ENCODE data around the gene TGFBR1. TPM values are rescaled to one million over a fixed set of nuclear protein-coding genes. Genes with fewer than 3 reads are reported as not detected.
A peak's percentile ranks its signal among the peaks of the same experiment; 100 is the strongest.

The TGFBR1 gene
- total RNA-seq, 2 donors from 2014 or later, result 62.7 to 105 TPM

DNA sequence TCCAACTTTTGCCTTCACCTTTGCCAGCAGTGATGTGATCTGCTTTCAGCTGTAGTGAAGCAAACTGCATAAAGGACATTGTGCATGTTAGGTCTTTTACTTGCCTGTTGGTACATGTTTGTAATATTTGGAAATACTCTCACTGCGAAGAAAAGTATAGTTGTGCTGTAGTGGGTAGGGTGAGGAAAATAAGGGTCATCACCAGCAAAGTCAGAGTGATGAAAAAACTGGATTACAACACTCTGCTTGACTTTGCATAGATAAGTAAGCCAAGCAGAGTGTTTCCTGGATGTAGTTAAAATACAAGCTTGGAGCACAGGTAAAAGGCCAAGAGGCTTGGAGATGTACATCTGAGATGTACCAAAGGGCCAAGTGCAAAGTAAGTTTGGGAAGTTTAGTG is 16.7 kb downstream of the TGFBR1 start:
- H3K4me3 Mint-ChIP-seq, result peak overlapping the region; percentile 90
- ATAC-seq, result peak; percentile 25 to 60
- no peak for DNase-seq (ENCODE audit: low spot score)
- peaks cover 19% of the 10 kb centered on the region for H3K36me3 Mint-ChIP-seq
- no peaks in the 10 kb centered on the region for H3K27me3 Mint-ChIP-seq
- H3K27ac Mint-ChIP-seq, result peak overlapping the region; percentile 81 to 84
- H3K4me1 Mint-ChIP-seq (ENCODE audit: low read depth in 2 of 2), result peaks cover 64 to 82% of the 10 kb centered on the region in 2 donors
- H3K9me3 Mint-ChIP-seq, result no peaks in the 10 kb centered on the region

DNA sequence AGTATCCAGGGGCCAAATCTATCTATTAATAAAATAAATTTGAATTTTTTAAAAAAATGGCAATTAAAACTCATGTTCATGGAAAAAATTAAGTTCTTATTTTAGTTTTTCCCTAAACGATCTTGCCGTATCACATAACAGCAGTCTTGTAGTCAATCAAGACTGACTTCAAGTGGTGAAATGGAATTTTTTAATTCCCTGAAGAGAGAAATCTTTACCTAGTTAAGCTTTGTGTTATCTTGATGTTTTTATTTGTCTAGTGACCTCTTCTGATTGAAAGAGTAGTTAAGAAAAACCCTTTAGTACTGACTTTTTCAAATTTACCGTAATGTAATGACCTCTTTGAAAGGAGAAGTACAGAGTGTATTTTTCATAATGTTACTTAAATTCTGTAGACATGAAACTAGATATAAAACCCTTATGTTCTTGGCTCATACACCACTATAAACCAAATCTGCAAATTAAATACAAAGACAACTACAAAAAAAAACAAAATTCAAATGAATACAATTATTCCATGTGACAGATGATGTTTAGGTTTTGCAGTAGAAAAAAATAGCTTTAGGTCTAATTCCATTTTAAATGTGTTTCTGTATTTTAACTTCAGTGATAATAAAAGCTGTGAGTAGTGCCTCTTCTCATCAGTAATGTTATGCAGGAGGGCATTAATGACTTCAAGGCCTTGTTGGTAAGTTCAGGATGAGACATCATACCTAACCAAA is 19.8 kb downstream of the TGFBR1 start:
- no peaks in the 10 kb centered on the region for H3K27me3 Mint-ChIP-seq
- DNase-seq (ENCODE audit: low spot score) (no peak), ATAC-seq (no peak)
- H3K36me3 Mint-ChIP-seq, result peaks cover 19% of the 10 kb centered on the region
- peaks cover 71 to 88% of the 10 kb centered on the region in 2 donors for H3K4me1 Mint-ChIP-seq (ENCODE audit: low read depth in 2 of 2)
- no peaks in the 10 kb centered on the region for H3K9me3 Mint-ChIP-seq
- H3K27ac Mint-ChIP-seq, result peak overlapping the region; percentile 45 to 62
- no peak overlapping the region for H3K4me3 Mint-ChIP-seq

DNA sequence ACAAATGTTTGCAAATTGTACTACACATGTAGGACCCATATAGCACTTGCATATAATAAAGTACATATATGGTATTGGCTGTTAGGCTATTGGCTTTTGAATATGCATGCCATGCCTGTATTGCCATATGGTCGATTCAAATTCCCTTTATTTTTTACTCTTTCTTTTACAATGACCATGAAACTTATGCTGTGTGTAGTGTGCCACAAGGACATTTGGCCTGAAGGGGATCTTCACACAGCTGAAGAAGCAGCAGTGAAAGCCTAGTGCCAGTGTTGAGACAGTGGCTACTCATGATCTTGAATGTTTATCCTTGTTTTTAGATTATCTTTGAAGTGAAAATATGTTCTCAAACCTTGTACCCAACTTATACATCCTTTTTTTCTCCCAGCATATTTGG is 20.5 kb downstream of the TGFBR1 start:
- ATAC-seq (no peak), DNase-seq (ENCODE audit: low spot score) (no peak)
- Mint-ChIP-seq H3K36me3 (peaks cover 19% of the 10 kb centered on the region), H3K4me1 (ENCODE audit: low read depth in 2 of 2) (peaks cover 74 to 87% of the 10 kb centered on the region in 2 donors), H3K4me3 (no peak overlapping the region), H3K27ac (peak overlapping the region; percentile 20 to 61), H3K27me3 (no peaks in the 10 kb centered on the region), H3K9me3 (no peaks in the 10 kb centered on the region)

DNA sequence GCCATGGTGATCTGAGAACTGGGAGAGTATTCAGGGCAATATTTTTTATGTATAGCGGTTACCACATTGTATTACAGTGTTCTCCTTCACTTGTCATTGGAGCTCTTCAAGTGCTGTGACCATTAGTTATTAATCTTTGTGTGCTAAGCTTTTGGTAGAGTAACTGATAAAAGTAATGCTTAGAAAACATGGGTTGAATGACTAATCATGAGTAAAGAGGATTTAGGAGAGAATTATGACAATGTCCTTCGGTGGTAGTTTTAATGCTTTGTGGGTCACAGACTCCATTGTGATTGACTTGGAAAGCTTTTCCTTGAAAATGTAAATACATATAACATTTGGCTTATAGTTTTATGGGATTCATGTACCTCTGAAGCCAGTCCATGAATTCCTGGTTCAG is 21.4 kb downstream of the TGFBR1 start:
- ATAC-seq, result no peak
- DNase-seq (ENCODE audit: low spot score), result no peak
- H3K27ac Mint-ChIP-seq, result peak overlapping the region; percentile 20 to 61
- H3K27me3 Mint-ChIP-seq, result no peaks in the 10 kb centered on the region
- H3K9me3 Mint-ChIP-seq, result no peaks in the 10 kb centered on the region
- no peak overlapping the region for H3K4me3 Mint-ChIP-seq
- H3K36me3 Mint-ChIP-seq, result peaks cover 26% of the 10 kb centered on the region
- H3K4me1 Mint-ChIP-seq (ENCODE audit: low read depth in 2 of 2), result peaks cover 73 to 87% of the 10 kb centered on the region in 2 donors

DNA sequence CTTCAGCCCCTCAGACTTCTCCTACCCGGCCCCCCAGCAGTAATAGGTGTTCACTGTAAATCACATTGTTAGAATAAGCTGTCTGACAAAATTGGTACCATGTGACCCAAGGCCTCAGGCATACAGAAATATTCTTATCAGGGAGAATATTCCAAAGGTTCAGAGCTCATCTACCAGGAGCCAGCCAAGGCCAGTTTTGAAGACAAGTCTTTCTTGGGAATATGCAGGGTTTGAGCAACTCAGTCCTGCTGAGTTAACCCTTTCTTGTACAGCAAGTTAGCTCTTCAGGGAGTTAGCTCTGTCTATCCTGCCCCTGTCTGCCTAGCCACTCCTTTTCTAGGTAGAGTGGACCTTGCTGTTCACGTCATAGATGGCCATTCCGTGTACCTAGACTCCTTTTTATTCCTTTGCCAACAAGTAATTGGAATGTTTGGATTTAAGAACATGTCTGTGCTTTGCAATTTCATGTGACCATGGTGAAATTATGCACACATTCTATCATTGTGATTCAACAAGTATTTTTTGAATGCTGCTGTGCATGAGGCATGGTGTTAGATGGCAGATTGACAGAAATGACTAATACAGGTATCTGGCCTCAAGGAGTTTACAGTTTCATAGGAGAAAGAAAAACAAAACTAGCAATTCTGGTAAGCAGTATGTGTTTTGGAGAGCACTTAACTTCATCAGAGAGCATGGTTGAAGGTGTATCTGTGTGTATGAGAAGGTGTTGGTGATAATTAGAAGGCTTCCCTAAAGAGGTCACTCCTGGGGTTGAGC is 22.6 kb downstream of the TGFBR1 start:
- Mint-ChIP-seq H3K4me3 (peak overlapping the region; percentile 43), H3K9me3 (no peaks in the 10 kb centered on the region), H3K27ac (peak overlapping the region; percentile 59 to 61), H3K4me1 (ENCODE audit: low read depth in 2 of 2) (peaks cover 72 to 83% of the 10 kb centered on the region in 2 donors), H3K27me3 (no peaks in the 10 kb centered on the region), H3K36me3 (peaks cover 27% of the 10 kb centered on the region)
- ATAC-seq (peak; percentile 59 to 79), DNase-seq (ENCODE audit: low spot score) (no peak)

DNA sequence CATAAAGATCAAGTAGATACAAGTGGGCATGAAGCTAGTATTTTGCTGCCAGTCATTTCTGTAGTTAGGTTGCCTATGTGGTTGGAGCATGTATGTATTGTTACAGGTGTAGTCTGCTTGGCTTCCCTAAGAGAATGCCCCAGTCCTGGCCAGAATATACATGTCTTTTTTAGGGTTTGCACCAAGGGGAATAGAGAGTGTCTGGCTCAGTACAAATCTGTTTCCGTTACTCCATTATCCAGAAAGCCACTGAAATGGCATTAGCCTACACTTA is 23.2 kb downstream of the TGFBR1 start:
- ATAC-seq, result peak in 1 of 2 donors; percentile 57
- peak overlapping the region; percentile 26 to 59 for H3K27ac Mint-ChIP-seq
- H3K4me1 Mint-ChIP-seq (ENCODE audit: low read depth in 2 of 2), result peaks cover 72 to 80% of the 10 kb centered on the region in 2 donors
- H3K27me3 Mint-ChIP-seq, result no peaks in the 10 kb centered on the region
- no peak for DNase-seq (ENCODE audit: low spot score)
- peak overlapping the region; percentile 43 for H3K4me3 Mint-ChIP-seq
- H3K36me3 Mint-ChIP-seq, result peaks cover 27% of the 10 kb centered on the region
- H3K9me3 Mint-ChIP-seq, result no peaks in the 10 kb centered on the region

DNA sequence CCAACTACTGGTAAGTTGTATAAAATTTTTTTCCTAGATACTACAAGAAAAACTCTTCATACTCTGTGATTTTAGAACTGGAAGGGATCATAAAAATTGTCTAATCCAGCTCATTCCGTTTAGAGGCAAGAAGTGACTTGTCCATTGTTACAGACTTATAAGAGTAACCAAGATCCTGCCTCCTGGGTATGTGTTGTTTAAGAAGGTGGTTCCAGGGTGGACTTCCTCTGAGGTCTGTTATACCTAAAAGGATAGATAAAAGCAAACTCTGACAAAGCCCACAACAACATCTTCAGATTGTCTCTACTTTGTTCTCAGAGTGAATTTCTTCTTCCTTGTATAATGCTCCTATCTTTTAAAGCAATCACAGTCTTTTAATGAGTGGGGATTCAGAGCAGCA is 24.2 kb downstream of the TGFBR1 start:
- Mint-ChIP-seq H3K4me1 (ENCODE audit: low read depth in 2 of 2) (peaks cover 70 to 75% of the 10 kb centered on the region in 2 donors), H3K9me3 (no peaks in the 10 kb centered on the region), H3K4me3 (peak overlapping the region; percentile 12), H3K27ac (peak overlapping the region; percentile 53 to 64), H3K27me3 (no peaks in the 10 kb centered on the region), H3K36me3 (peaks cover 26% of the 10 kb centered on the region)
- ATAC-seq, result no peak
- DNase-seq (ENCODE audit: low spot score), result no peak

DNA sequence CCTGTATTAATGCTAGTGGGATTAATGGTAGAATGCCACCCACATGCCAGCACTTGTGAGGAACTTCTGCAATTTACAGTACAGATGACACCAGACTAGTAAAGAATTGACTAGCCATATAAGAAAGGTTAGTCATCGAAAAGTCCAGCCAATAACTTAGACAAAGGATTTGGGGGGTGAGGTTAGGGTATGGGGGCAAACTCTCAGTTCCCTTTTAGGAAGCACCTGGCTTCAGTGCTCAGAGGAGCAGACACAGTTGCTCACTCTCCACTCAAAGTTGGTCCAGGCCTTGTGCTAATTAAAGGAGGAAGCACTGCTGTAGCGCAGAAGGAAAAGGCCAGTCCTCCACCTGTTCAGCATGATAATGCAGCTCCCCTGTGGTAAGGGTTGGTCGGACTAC is 25.2 kb downstream of the TGFBR1 start:
- Mint-ChIP-seq H3K36me3 (peaks cover 19% of the 10 kb centered on the region), H3K4me3 (no peak overlapping the region), H3K27ac (peak overlapping the region; percentile 7 to 64), H3K4me1 (ENCODE audit: low read depth in 2 of 2) (peaks cover 71 to 75% of the 10 kb centered on the region in 2 donors), H3K27me3 (no peaks in the 10 kb centered on the region), H3K9me3 (no peaks in the 10 kb centered on the region)
- DNase-seq (ENCODE audit: low spot score) (no peak), ATAC-seq (peak in 1 of 2 donors; percentile 41)

DNA sequence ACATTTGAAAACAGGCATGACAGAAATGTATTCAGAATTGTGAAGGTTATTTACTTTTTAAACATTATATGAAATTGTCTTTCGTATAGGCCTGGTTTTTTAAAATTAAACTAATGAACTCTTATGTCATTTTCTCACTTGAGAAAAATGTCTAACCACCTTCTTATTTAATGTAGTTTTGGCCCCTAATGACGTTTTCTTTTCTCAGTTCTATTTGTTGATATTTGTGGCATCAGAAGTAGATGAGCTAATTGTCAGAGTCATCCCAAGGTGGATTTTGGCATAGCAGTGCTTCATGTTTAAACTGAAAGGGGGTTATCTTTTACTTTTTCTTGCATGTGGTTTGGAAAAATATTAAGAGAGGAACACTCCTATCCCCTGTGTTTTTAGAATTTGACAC is 28.2 kb downstream of the TGFBR1 start:
- no peaks in the 10 kb centered on the region for H3K27me3 Mint-ChIP-seq
- ATAC-seq, result no peak
- H3K4me1 Mint-ChIP-seq (ENCODE audit: low read depth in 2 of 2), result peaks cover 62 to 71% of the 10 kb centered on the region in 2 donors
- no peak overlapping the region for H3K27ac Mint-ChIP-seq
- H3K36me3 Mint-ChIP-seq, result peaks cover 22% of the 10 kb centered on the region
- H3K4me3 Mint-ChIP-seq, result no peak overlapping the region
- DNase-seq (ENCODE audit: low spot score), result no peak
- H3K9me3 Mint-ChIP-seq, result no peaks in the 10 kb centered on the region

DNA sequence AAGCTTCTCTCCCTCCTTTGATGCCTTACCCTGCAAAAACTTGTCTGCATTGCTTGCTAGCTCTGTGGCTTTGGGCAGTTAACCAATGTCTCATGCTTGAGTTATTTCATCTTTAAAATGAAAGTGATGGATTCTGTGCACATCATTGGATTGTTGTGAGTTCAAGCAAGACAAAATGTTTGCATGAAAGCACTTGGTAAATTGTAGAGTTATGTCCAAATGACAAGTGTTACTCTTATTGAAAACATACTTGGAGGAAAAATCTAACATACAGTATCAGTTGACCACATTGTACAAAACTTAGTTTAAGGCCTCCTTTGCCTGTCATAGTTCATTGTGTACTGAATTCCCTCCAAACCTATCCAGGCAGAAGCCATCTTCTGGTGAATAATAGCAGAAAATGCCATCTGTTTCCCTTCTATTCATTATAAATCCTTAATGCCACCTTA is 30.0 kb downstream of the TGFBR1 start:
- H3K9me3 Mint-ChIP-seq, result no peaks in the 10 kb centered on the region
- H3K36me3 Mint-ChIP-seq, result peaks cover 26% of the 10 kb centered on the region
- no peaks in the 10 kb centered on the region for H3K27me3 Mint-ChIP-seq
- H3K4me1 Mint-ChIP-seq (ENCODE audit: low read depth in 2 of 2), result peaks cover 53 to 64% of the 10 kb centered on the region in 2 donors
- DNase-seq (ENCODE audit: low spot score) (no peak), ATAC-seq (peak in 1 of 2 donors; percentile 48)
- H3K27ac Mint-ChIP-seq, result peak overlapping the region; percentile 61 to 65
- peak overlapping the region; percentile 61 for H3K4me3 Mint-ChIP-seq

DNA sequence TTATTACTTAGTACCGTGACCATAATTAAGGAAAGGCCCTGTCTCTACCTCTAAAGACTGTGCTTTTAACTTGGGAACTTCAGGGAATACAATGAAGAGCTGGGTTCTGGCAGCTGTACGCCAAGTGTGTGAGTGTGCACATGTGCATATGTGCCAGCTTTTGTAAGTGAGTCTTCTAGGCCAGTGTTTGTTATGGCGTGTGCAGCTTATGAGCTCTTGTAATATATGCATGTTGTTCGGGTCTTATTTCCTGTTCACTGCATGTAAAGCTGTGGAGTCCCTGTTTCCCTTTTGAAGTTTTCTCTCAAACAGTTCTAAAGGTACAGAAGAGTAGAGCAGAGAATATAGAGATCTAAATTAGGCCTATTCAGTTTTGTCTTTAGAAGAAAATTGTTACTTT is 30.5 kb downstream of the TGFBR1 start:
- no peak for DNase-seq (ENCODE audit: low spot score)
- Mint-ChIP-seq H3K4me3 (peak overlapping the region; percentile 61), H3K4me1 (ENCODE audit: low read depth in 2 of 2) (peaks cover 49 to 64% of the 10 kb centered on the region in 2 donors)

DNA sequence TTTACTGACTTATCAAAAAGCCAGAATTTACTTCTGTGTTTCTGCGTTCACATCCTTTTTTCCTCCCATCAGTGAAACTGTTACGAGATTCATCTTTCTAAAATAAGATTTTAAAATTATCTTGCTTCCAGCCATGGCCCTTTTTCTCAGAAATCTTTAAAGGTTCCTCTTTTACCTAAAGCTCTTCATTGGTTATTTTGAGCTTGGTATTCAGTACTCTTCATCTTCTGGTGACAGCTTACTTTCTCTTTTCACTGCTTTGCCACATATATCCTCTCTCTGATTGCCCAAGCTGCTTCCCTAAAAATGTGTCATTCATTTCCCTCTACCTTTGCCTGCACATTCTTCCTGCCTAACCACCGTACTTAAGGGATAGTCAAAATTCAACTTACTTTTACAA is 32.3 kb downstream of the TGFBR1 start:
- Mint-ChIP-seq H3K27ac (peak overlapping the region; percentile 61 to 65), H3K4me3 (peak overlapping the region; percentile 59), H3K36me3 (peaks cover 32% of the 10 kb centered on the region), H3K4me1 (ENCODE audit: low read depth in 2 of 2) (peaks cover 47 to 64% of the 10 kb centered on the region in 2 donors), H3K9me3 (no peaks in the 10 kb centered on the region), H3K27me3 (no peaks in the 10 kb centered on the region)
- ATAC-seq (no peak), DNase-seq (ENCODE audit: low spot score) (no peak)

More for the DNA sequence above, 30.5 kb downstream of the TGFBR1 start:
- H3K27ac Mint-ChIP-seq, result peak overlapping the region; percentile 61 to 65
- ATAC-seq, result no peak
- no peaks in the 10 kb centered on the region for H3K9me3 Mint-ChIP-seq
- H3K36me3 Mint-ChIP-seq, result peaks cover 29% of the 10 kb centered on the region
- no peaks in the 10 kb centered on the region for H3K27me3 Mint-ChIP-seq

DNA sequence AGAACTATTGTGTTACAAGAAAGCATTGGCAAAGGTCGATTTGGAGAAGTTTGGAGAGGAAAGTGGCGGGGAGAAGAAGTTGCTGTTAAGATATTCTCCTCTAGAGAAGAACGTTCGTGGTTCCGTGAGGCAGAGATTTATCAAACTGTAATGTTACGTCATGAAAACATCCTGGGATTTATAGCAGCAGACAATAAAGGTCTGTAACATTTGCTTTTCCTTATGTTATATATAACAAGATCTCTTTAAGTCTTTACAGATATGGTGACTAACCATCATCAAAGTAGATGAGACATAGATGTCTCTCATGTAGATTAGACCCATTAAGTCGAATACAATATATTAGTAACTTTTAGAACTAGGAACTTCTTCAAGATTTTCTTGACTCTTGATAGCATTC is 33.0 kb downstream of the TGFBR1 start:
- no peak for ATAC-seq
- DNase-seq (ENCODE audit: low spot score), result no peak
- Mint-ChIP-seq H3K4me1 (ENCODE audit: low read depth in 2 of 2) (peaks cover 47 to 62% of the 10 kb centered on the region in 2 donors), H3K4me3 (no peak overlapping the region), H3K27ac (peak overlapping the region; percentile 61 to 65), H3K36me3 (peaks cover 32% of the 10 kb centered on the region), H3K27me3 (no peaks in the 10 kb centered on the region), H3K9me3 (no peaks in the 10 kb centered on the region)

Data from natural killer cell treated with Interleukin-12 subunit alpha and Interleukin-12 subunit beta and Interleukin-15 and Interleukin-18, amount 100 ng/mL, for 72 hours (primary cell).